Natural killer cell (primary cell): ENCODE data around the gene ASCC3. TPM values are rescaled to one million over a fixed set of nuclear protein-coding genes. Genes with fewer than 3 reads are reported as not detected.
A peak's percentile ranks its signal among the peaks of the same experiment; 100 is the strongest.

Experiments used
- ATAC-seq, 3 donors: fragments of 150-1000 bp in 2 of 3; fragments of 200-7000 bp in 1 of 3; cut with Tn5 transposase; 1 replicate in 1 of 3; 2 replicates in 2 of 3; pipeline ENCODE4 v1.10.0; 2021; ENCODE audit warnings: mild to moderate bottlenecking in 2 of 3, moderate library complexity in 2 of 3
- DNase-seq, 2 donors: peaks; one replicate each; pipeline versions ENCODE4 v3.0.0 to v3.0.0-alpha.2; 2013 to 2021; ENCODE audit warnings: mixed read lengths in 1 of 2
- H3K27ac ChIP-seq: one replicate; pipeline ENCODE4 v1.5.1; 2013; ENCODE audit warnings: mild to moderate bottlenecking, low read length
- H3K27me3 ChIP-seq: one replicate; pipeline ENCODE4 v1.6.1; 2013; ENCODE audit warnings: low read length; ENCODE audit not compliant: control insufficient read depth, insufficient read depth
- H3K36me3 ChIP-seq: one replicate; pipeline ENCODE4 v1.6.1; 2013; ENCODE audit warnings: low read length; ENCODE audit not compliant: control insufficient read depth, insufficient read depth
- H3K4me1 ChIP-seq: one replicate; pipeline ENCODE4 v1.6.1; 2013; ENCODE audit warnings: low read length; ENCODE audit not compliant: control insufficient read depth, insufficient read depth
- H3K4me3 ChIP-seq: one replicate; pipeline ENCODE4 v1.5.1; 2013; ENCODE audit warnings: low read length
- H3K9me3 ChIP-seq: one replicate; pipeline ENCODE4 v1.6.1; 2013; ENCODE audit warnings: low read length; ENCODE audit not compliant: control insufficient read depth, insufficient read depth
- H3K27ac Mint-ChIP-seq, 2 donors: one replicate each; pipeline ENCODE4 v1.8.0; 2022; ENCODE audit warnings: mild to moderate bottlenecking in 2 of 2, mixed read lengths in 2 of 2, moderate library complexity in 1 of 2
- H3K27me3 Mint-ChIP-seq, 2 donors: one replicate each; pipeline ENCODE4 v1.8.0; 2022; ENCODE audit warnings: low read depth in 2 of 2, mixed read lengths in 2 of 2
- H3K36me3 Mint-ChIP-seq: one replicate; pipeline ENCODE4 v1.8.0; 2022; ENCODE audit warnings: mixed read lengths
- H3K4me1 Mint-ChIP-seq, 2 donors: one replicate each; pipeline ENCODE4 v1.8.0; 2022; ENCODE audit warnings: mixed read lengths in 2 of 2
- H3K4me3 Mint-ChIP-seq: one replicate; pipeline ENCODE4 v1.8.0; 2022; ENCODE audit warnings: mild to moderate bottlenecking, moderate library complexity, mixed read lengths
- H3K9me3 Mint-ChIP-seq, 2 donors: one replicate each; pipeline ENCODE4 v1.8.0; 2022; ENCODE audit warnings: mixed read lengths in 2 of 2
- WGBS: methylation state at CpG from one replicate; pipeline ENCODE4 v1.1.7; 2013; ENCODE audit warnings: missing lambda C conversion rate; ENCODE audit not compliant: insufficient coverage; 5-methylcytosine and 5-hydroxymethylcytosine counted together
- intact Hi-C: fragments of 100-400 bp; cut with micrococcal nuclease; formaldehyde crosslinking; loops from one replicate; pipeline ENCODE4 v1.14.2; 2022
- total RNA-seq, 4 donors: library from RNA; stranded (reverse); fragments of 120-200 nt in 1 of 4; gene quantifications; one replicate each; pipeline versions ENCODE4 v1.2.3 to v1.2.4, GENCODE V29; 2013 to 2022
- TF ChIP-seq, protein P1 (sequence below): fragments of 200-600 bp; IDR thresholded peaks from one replicate; pipeline ENCODE4 v1.8.0; 2022; ENCODE audit warnings: antibody characterized with exemption

The ASCC3 gene, protein sequence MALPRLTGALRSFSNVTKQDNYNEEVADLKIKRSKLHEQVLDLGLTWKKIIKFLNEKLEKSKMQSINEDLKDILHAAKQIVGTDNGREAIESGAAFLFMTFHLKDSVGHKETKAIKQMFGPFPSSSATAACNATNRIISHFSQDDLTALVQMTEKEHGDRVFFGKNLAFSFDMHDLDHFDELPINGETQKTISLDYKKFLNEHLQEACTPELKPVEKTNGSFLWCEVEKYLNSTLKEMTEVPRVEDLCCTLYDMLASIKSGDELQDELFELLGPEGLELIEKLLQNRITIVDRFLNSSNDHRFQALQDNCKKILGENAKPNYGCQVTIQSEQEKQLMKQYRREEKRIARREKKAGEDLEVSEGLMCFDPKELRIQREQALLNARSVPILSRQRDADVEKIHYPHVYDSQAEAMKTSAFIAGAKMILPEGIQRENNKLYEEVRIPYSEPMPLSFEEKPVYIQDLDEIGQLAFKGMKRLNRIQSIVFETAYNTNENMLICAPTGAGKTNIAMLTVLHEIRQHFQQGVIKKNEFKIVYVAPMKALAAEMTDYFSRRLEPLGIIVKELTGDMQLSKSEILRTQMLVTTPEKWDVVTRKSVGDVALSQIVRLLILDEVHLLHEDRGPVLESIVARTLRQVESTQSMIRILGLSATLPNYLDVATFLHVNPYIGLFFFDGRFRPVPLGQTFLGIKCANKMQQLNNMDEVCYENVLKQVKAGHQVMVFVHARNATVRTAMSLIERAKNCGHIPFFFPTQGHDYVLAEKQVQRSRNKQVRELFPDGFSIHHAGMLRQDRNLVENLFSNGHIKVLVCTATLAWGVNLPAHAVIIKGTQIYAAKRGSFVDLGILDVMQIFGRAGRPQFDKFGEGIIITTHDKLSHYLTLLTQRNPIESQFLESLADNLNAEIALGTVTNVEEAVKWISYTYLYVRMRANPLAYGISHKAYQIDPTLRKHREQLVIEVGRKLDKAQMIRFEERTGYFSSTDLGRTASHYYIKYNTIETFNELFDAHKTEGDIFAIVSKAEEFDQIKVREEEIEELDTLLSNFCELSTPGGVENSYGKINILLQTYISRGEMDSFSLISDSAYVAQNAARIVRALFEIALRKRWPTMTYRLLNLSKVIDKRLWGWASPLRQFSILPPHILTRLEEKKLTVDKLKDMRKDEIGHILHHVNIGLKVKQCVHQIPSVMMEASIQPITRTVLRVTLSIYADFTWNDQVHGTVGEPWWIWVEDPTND (N-terminal part only)
- 10 to 100 TPM; 42.3 to 50.0 (median 44.1) TPM for total RNA-seq
- total RNA-seq (2013): 87.1 TPM

- Mint-ChIP-seq H3K27me3 (no peaks in the 10 kb centered on the region), H3K4me3 (peak within 1 kb of the TSS; percentile 100), H3K27ac (peak within 1 kb of the TSS; percentile 98 to 100), H3K9me3 (no peaks in the 10 kb centered on the region), H3K36me3 (no peaks in the 10 kb centered on the region), H3K4me1 (peaks cover 29 to 48% of the 10 kb centered on the region in 2 donors)
- H3K27ac ChIP-seq: peak within 1 kb of the TSS; percentile 99
- intact Hi-C loops: no loop called here
- H3K36me3 ChIP-seq: no peaks in the 10 kb centered on the region
- peaks cover 9% of the 10 kb centered on the region for H3K4me1 ChIP-seq
- no peaks in the 10 kb centered on the region for H3K27me3 ChIP-seq
- under 1% methylated on average over 83 of the region's 83 CpGs for WGBS
- TF ChIP-seq, protein P1, sequence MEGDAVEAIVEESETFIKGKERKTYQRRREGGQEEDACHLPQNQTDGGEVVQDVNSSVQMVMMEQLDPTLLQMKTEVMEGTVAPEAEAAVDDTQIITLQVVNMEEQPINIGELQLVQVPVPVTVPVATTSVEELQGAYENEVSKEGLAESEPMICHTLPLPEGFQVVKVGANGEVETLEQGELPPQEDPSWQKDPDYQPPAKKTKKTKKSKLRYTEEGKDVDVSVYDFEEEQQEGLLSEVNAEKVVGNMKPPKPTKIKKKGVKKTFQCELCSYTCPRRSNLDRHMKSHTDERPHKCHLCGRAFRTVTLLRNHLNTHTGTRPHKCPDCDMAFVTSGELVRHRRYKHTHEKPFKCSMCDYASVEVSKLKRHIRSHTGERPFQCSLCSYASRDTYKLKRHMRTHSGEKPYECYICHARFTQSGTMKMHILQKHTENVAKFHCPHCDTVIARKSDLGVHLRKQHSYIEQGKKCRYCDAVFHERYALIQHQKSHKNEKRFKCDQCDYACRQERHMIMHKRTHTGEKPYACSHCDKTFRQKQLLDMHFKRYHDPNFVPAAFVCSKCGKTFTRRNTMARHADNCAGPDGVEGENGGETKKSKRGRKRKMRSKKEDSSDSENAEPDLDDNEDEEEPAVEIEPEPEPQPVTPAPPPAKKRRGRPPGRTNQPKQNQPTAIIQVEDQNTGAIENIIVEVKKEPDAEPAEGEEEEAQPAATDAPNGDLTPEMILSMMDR: no peak
- peak; percentile 93 to 97 (median 94) for ATAC-seq
- peak within 1 kb of the TSS; percentile 99 for H3K4me3 ChIP-seq
- DNase-seq: peak; percentile 87 to 92
- H3K9me3 ChIP-seq: no peaks in the 10 kb centered on the region
Observed at GRCh38 chr6:100880853-100881706, at the start of gene ASCC3. Gene ASCC3 (minus strand): TSS chr6:100881329. CDS start chr6:100867997, 13,332 bp downstream.

- no peak for DNase-seq
- Histone ChIP-seq H3K27me3 (peaks cover 2% of the 10 kb centered on the region), H3K9me3 (no peaks in the 10 kb centered on the region), H3K4me3 (no peak overlapping the region), H3K27ac (no peak overlapping the region), H3K36me3 (no peaks in the 10 kb centered on the region), H3K4me1 (no peaks in the 10 kb centered on the region)
- Mint-ChIP-seq H3K27ac (no peak overlapping the region), H3K9me3 (no peaks in the 10 kb centered on the region), H3K36me3 (no peaks in the 10 kb centered on the region), H3K27me3 (no peaks in the 10 kb centered on the region), H3K4me3 (no peak overlapping the region), H3K4me1 (no peaks in the 10 kb centered on the region)
- intact Hi-C loops: loop anchor here (10.0 kb wide), 1 partner anchor 521 kb away; no protein-coding TSS in a partner anchor
- WGBS: no CpG with 5 or more reads among the region's 1 CpG
- TF ChIP-seq, protein P1: no peak
- ATAC-seq: no peak
Observed at GRCh38 chr6:100925749-100926148, 44.6 kb upstream of the ASCC3 start.

GRCh38 chr6:100924534-100925227 lies 43.6 kb upstream of the ASCC3 start:
- Histone ChIP-seq H3K4me3 (no peak overlapping the region), H3K9me3 (no peaks in the 10 kb centered on the region), H3K27me3 (peaks cover 2% of the 10 kb centered on the region), H3K36me3 (no peaks in the 10 kb centered on the region), H3K4me1 (no peaks in the 10 kb centered on the region), H3K27ac (no peak overlapping the region)
- no peak overlapping the region for H3K4me3 Mint-ChIP-seq
- H3K9me3 Mint-ChIP-seq: no peaks in the 10 kb centered on the region
- TF ChIP-seq, protein P1: no peak
- peaks cover 0 to 8% of the 10 kb centered on the region in 2 donors for H3K27me3 Mint-ChIP-seq
- 93% methylated on average over 7 of the region's 9 CpGs for WGBS
- H3K36me3 Mint-ChIP-seq: no peaks in the 10 kb centered on the region
- intact Hi-C loops: loop anchor here (10.0 kb wide), 1 partner anchor 520 kb away; no protein-coding TSS in a partner anchor
- no peak for ATAC-seq
- H3K27ac Mint-ChIP-seq: no peak overlapping the region
- H3K4me1 Mint-ChIP-seq: no peaks in the 10 kb centered on the region
- no peak for DNase-seq
